ENCODE results near the gene WDR49.

Gene WDR49

GRCh38 chr3:167653760-167654159 is at the start of gene WDR49:
WDR49 (minus strand) TSS chr3:167653942; CDS start chr3:167653425, 517 bp downstream.
- DNase-seq (ENCODE audit: low spot score): no peak

- no peak for DNase-seq (ENCODE audit: low spot score)
These were observed 47.2 kb upstream of the WDR49 start for GRCh38 chr3:167700926-167701325.

GRCh38 chr3:167700046-167700445 is 46.3 kb upstream of the WDR49 start:
- no peak for DNase-seq (ENCODE audit: low spot score)

- DNase-seq (ENCODE audit: low spot score): no peak
These were observed 40.4 kb upstream of the WDR49 start for GRCh38 chr3:167694121-167694520.

- no peak for DNase-seq (ENCODE audit: low spot score)
These were observed 37.6 kb upstream of the WDR49 start for GRCh38 chr3:167691366-167691765.

GRCh38 chr3:167684388-167684993 is 30.7 kb upstream of the WDR49 start:
- peak; percentile 29 for DNase-seq (ENCODE audit: low spot score)

GRCh38 chr3:167679526-167679925 is 25.8 kb upstream of the WDR49 start:
- DNase-seq (ENCODE audit: low spot score): no peak

- DNase-seq (ENCODE audit: low spot score): no peak
These were observed 22.1 kb upstream of the WDR49 start for GRCh38 chr3:167675848-167676247.

GRCh38 chr3:167673221-167673620 is 19.5 kb upstream of the WDR49 start:
- no peak for DNase-seq (ENCODE audit: low spot score)

GRCh38 chr3:167671878-167672427 is 18.2 kb upstream of the WDR49 start:
- DNase-seq (ENCODE audit: low spot score): no peak

GRCh38 chr3:167669699-167670098 is 16.0 kb upstream of the WDR49 start:
- DNase-seq (ENCODE audit: low spot score): no peak

- no peak for DNase-seq (ENCODE audit: low spot score)
These were observed 14.9 kb upstream of the WDR49 start for GRCh38 chr3:167668651-167669050.

GRCh38 chr3:167666563-167666962 is 12.8 kb upstream of the WDR49 start:
- no peak for DNase-seq (ENCODE audit: low spot score)

GRCh38 chr3:167662919-167663400 is 9.2 kb upstream of the WDR49 start:
- DNase-seq (ENCODE audit: low spot score): no peak

GRCh38 chr3:167657684-167658225 is 4.0 kb upstream of the WDR49 start:
- DNase-seq (ENCODE audit: low spot score): no peak

GRCh38 chr3:167656821-167657220 is 3.1 kb upstream of the WDR49 start:
- no peak for DNase-seq (ENCODE audit: low spot score)

- DNase-seq (ENCODE audit: low spot score): no peak
These were observed 587 bp downstream of the WDR49 start for GRCh38 chr3:167653155-167653554.

- no peak for DNase-seq (ENCODE audit: low spot score)
These were observed 1.9 kb downstream of the WDR49 start for GRCh38 chr3:167651826-167652225.

- DNase-seq (ENCODE audit: low spot score): no peak
These were observed 3.3 kb downstream of the WDR49 start for GRCh38 chr3:167650459-167650858.

GRCh38 chr3:167649746-167650145 is 4.0 kb downstream of the WDR49 start:
- DNase-seq (ENCODE audit: low spot score): no peak

GRCh38 chr3:167644611-167645010 is 9.1 kb downstream of the WDR49 start:
- DNase-seq (ENCODE audit: low spot score): no peak

- DNase-seq (ENCODE audit: low spot score): no peak
These were observed 22.3 kb downstream of the WDR49 start for GRCh38 chr3:167631471-167631870.

GRCh38 chr3:167626490-167626889 is 27.3 kb downstream of the WDR49 start:
- no peak for DNase-seq (ENCODE audit: low spot score)

- DNase-seq (ENCODE audit: low spot score): no peak
These were observed 38.7 kb downstream of the WDR49 start for GRCh38 chr3:167615030-167615429.

Data from AG08396 (cell line).